GM13976 (cell line): Measurements from ENCODE around the gene KCNJ9.
"Not testable (repeated sequence)": the region's sequence is repeated elsewhere in the genome, so short reads cannot be mapped to it uniquely, and the experiment has no call there.

Source experiments
- DNase-seq: peaks from one replicate; pipeline ENCODE4 v3.0.0; 2012; ENCODE audit warnings: low spot score
- in situ Hi-C: fragments of 300-500 bp; cut with MboI; formaldehyde crosslinking; loops from one replicate; pipeline ENCODE4 v1.12.0; 2022; ENCODE audit warnings: low sequenced_read_pairs, mixed read lengths, inconsistent platforms; ENCODE audit not compliant: unreplicated experiment
- TF ChIP-seq, protein P1 (sequence below): IDR thresholded peaks from 2 replicates; pipeline ENCODE4 v1.5.1; 2012; ENCODE audit warnings: borderline replicate concordance, mild to moderate bottlenecking; ENCODE audit not compliant: insufficient read depth; ENCODE audit errors: extremely low read depth, missing control alignments, control extremely low read depth

Gene KCNJ9

DNA sequence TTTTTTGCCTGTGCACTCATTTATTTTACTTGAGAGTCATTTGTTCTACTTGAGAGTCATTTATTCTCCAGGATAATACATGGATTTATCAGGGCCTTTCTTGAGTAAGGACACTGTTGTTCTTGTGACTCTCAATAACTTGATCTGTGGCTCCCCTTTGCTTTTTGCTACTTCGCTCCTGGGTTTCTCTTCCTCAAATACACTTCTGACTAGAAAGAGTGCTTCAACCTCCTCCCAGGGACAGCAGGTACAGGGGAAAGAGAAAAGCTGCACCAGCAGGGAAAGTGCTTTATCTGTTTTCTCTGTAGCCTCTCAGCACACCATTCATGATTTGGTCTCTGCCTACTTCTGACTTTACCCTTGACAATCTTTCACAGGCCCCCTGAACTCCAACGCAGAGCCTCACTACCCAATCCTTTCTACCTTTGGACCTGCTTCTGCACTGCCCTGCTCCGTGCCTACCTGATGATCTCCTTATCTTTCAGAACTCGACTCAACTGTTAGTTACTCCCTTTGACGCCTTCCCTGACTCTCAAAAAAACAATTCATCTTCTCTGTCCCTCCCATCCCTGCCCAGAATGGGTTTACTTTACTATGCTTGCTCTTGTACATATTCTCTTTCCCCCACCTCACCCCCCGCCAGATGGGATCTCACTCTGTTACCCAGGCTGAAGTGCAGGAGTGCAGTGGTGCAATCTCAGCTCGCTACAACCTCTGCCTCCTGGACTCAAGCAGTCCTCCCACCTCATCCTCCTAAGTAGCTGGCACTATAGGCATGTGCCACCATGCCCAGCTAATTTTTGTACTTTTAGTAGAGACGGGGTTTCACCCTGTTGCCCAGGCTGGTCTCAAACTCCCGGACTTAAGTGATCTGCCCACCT lies 34.0 kb upstream of the KCNJ9 start:
- DNase-seq = no peak
- in situ Hi-C loops = no loop called here
- TF ChIP-seq, protein P1, sequence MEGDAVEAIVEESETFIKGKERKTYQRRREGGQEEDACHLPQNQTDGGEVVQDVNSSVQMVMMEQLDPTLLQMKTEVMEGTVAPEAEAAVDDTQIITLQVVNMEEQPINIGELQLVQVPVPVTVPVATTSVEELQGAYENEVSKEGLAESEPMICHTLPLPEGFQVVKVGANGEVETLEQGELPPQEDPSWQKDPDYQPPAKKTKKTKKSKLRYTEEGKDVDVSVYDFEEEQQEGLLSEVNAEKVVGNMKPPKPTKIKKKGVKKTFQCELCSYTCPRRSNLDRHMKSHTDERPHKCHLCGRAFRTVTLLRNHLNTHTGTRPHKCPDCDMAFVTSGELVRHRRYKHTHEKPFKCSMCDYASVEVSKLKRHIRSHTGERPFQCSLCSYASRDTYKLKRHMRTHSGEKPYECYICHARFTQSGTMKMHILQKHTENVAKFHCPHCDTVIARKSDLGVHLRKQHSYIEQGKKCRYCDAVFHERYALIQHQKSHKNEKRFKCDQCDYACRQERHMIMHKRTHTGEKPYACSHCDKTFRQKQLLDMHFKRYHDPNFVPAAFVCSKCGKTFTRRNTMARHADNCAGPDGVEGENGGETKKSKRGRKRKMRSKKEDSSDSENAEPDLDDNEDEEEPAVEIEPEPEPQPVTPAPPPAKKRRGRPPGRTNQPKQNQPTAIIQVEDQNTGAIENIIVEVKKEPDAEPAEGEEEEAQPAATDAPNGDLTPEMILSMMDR = no peak

DNA sequence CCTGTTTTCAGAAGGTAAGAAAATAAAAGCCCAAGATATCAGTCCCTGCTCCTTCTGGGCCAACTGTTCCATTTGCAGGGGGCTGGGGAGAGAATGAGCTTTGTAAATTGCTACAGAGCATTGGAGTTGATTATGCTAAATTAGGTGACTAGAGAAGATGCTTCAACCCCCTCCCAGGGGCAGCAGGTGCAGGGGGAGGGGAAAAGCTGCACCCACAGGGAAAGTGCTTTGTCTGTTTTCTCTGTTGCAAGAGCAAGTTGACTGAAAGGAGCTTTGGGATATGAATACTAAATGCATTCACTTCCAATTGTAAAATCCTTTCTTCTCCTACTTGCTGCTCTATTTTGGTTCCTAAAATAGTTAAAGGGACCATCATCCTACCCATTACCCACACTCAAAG lies 33.0 kb upstream of the KCNJ9 start:
- in situ Hi-C loops = no loop called here
- DNase-seq = no peak
- TF ChIP-seq, protein P1 = no peak

DNA sequence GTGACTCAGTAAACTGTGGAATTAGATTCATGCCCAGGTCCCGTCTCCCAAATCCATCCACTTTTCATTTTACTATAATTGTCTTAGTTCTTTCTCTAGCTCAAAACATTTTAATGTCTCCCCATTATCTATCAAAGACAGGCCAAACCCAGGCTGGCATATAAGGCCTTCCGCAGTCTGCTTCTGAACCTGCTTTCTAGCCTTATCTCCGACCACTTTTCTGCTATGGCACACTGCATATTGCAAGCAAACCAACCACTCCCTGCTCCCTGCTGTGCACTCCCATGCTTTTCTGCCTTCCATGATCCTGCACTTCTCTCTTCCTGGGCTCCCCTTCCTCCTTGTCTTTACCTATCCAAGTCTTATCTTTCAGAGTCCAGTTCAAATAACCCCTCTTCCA lies 32.2 kb upstream of the KCNJ9 start:
- in situ Hi-C loops = no loop called here
- TF ChIP-seq, protein P1 = no peak
- no peak for DNase-seq

DNA sequence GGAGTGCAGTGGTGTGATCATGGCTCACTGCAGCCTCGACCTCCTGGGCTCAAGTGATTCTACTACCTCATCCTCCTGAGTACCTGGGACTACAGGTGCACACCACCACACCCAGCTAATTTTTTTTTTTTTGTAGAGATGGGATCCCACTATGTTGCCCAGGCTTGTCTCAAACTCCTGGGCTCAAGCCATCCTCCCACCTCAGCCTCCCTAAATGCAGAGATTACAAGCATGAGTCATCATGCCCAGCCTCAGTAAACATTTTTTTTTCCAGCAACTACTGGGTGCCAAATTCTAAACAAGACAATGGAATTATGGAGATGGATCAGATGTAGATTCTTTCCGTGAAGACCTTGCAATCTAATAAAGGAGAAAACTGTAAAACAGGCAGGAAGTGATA lies 31.2 kb upstream of the KCNJ9 start:
- in situ Hi-C loops, DNase-seq: not testable (repeated sequence)

DNA sequence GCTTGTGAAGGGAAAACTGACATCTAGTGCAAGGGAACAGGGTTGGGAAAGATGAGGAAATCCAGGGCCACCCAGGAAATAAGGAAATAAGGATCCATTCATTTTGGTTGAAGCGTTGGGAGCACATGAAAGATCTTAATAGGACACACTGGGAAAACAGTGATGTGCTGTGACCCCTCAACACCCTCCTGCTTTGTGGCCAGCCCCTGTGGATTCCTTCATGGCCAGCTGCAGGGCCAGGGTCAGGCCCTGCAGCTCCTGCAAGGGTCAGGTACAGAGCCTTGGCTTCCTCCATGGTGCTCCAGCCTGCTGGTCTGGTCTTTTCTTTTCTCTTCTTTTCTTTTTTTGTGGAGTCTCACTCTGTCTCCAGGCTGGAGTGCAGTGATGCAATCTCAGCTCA lies 30.7 kb upstream of the KCNJ9 start:
- TF ChIP-seq, protein P1 = no peak
- in situ Hi-C loops = no loop called here
- no peak for DNase-seq

DNA sequence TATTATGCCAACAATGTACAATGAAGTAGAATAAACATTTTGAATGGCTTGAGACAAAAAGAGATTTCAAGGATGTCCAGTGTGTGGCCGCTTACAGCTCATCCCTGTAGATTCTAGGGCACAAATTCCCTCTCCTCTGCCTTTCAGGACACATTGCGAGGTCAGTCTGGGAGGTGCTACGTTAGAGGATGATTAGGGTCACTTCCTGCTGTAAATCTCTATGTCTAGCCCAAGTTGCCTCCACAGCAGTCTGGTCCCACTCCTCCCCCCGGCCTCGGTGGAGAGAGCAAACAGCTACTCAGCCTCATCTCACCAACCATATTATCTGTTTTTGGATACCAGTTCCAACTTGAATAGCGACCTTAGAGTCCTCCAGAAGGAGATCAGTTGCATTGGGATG lies 28.4 kb upstream of the KCNJ9 start:
- TF ChIP-seq, protein P1 = no peak
- in situ Hi-C loops = no loop called here
- no peak for DNase-seq

DNA sequence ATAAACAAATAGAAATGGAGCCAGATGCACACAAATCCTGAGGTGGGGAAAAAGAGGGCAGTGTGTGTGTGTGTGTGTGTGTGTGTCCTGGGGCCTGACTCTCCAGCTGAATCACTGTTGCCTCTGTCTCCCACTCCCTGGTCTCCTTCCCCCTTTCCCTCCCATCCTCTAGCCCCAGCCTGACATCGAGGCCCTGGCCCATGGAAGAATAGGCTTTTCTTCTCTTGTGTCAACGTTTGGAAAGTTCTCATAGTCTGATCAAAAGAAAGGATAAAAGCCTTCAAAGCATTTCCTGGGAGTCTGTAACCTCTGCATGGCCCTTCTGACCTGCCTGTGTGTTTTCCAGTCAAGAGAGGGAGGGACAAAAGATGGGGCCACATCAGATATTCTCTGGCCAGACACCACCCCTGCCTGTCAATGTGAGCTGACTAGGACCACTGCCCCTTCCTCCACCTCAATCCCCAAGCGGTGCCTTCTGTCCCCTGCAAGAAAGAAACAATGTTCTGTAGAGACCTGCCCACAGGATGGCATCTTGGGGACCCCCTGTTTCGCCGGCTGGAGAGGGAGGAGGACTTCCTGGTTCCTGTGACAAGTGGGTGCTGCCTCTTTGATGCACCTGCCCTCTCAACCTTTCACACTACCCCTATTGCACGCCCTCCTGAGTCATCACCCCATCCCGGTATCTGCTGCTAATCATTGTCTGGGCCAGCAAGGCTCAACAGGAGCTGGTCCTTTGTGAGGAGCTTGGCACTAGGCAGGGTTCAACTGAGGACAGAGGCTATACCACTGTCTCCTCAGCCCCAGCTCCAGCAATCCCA lies 27.6 kb upstream of the KCNJ9 start:
- in situ Hi-C loops = no loop called here
- TF ChIP-seq, protein P1 = no peak
- DNase-seq = no peak
